ENCODE measurements around the gene NFIA. TPM values are rescaled to one million over a fixed set of nuclear protein-coding genes. Genes with fewer than 3 reads are reported as not detected.

NFIA gene
- total and polyA plus RNA-seq, 9 of the 15 experiments (the other 6 are each of a cell fraction or from before 2014, with no cell fraction given) = 5.3 to 24.9 (median 9.8) TPM

GRCh38 chr1:61295818-61296537, 213.6 kb downstream of the NFIA start (continued):
- no peak for TF ChIP-seq ZNF609 (CRISPR knock-in tag; IDR thresholded peaks at IDR 0.05; ENCODE audit: borderline replicate concordance)
- TF ChIP-seq TSHZ1 (CRISPR knock-in tag; IDR thresholded peaks at IDR 0.05) = no peak
- no peak for TF ChIP-seq ZNF79 (CRISPR knock-in tag; IDR thresholded peaks at IDR 0.05; ENCODE audit: low read depth)
- no peak for TF ChIP-seq FOS (IDR thresholded peaks at IDR 0.05; ENCODE audit: extremely low read depth, insufficient read length)
- no peak for TF ChIP-seq POLR2H (tag; IDR thresholded peaks at IDR 0.05; ENCODE audit: low read depth)
